MM.1S (cell line): Measurements from ENCODE around the gene RBFOX1.

ENCODE experiments used
- EZH2 ChIP-seq: fragments of 300-600 bp; sonication (generic); optimal IDR thresholded peaks from 2 replicates; pipeline ENCODE3; 2017; ENCODE audit warnings: low read depth, mild to moderate bottlenecking, antibody characterized with exemption, low read length, mixed read lengths
- EZH2phosphoT487 ChIP-seq: fragments of 300-600 bp; sonication (generic); IDR thresholded peaks from 2 replicates; pipeline ENCODE4 v1.6.1; 2018; ENCODE audit warnings: antibody characterized with exemption, low read length
- TF ChIP-seq, protein P1 (sequence below): fragments of 300-600 bp; sonication (generic); IDR thresholded peaks from 2 replicates; pipeline ENCODE4 v1.5.1; 2016; ENCODE audit warnings: antibody characterized with exemption, low read length, mixed read lengths

DNA sequence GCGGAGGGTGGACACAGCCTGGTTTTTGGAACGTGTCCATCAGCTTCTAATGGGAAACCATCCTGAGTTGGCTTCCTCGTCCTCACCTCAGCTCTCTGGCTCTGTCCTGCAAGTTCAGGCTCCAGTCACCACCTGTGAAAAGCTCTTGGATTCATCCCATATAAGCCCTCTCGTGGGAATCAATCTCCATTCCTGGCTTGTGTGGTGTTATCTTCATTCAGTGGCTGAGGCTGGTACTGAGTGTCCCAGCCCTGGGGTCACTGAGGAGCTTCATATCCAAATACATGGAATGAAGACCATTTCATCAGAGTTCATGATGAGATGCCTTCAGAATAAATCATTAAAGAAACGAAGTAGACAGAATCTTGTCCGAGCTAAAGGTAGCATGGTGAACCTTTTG, 189.2 kb downstream of the RBFOX1 start:
- TF ChIP-seq EZH2 (no peak), EZH2phosphoT487 (no peak)
- TF ChIP-seq, protein P1, sequence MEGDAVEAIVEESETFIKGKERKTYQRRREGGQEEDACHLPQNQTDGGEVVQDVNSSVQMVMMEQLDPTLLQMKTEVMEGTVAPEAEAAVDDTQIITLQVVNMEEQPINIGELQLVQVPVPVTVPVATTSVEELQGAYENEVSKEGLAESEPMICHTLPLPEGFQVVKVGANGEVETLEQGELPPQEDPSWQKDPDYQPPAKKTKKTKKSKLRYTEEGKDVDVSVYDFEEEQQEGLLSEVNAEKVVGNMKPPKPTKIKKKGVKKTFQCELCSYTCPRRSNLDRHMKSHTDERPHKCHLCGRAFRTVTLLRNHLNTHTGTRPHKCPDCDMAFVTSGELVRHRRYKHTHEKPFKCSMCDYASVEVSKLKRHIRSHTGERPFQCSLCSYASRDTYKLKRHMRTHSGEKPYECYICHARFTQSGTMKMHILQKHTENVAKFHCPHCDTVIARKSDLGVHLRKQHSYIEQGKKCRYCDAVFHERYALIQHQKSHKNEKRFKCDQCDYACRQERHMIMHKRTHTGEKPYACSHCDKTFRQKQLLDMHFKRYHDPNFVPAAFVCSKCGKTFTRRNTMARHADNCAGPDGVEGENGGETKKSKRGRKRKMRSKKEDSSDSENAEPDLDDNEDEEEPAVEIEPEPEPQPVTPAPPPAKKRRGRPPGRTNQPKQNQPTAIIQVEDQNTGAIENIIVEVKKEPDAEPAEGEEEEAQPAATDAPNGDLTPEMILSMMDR, result no peak
